T-helper 2 cell treated with Interferon-gamma antibody and Interleukin-4, amounts not matched to agents 5 μg/mL and 100 μg/mL, for 36 hours (primary cell): ENCODE measurements around the gene SNAPC3.
"Not testable (repeated sequence)": the region's sequence is repeated elsewhere in the genome, so short reads cannot be mapped to it uniquely, and the experiment has no call there.

Experiments
- DNase-seq: peaks from one replicate; pipeline ENCODE4 v3.0.0; 2021; ENCODE audit warnings: low spot score
- H3K27ac Mint-ChIP-seq: one replicate; pipeline ENCODE4 v1.8.0; 2021; ENCODE audit warnings: mild to moderate bottlenecking, mixed read lengths
- H3K27me3 Mint-ChIP-seq: one replicate; pipeline ENCODE4 v1.8.0; 2021; ENCODE audit warnings: low read depth, mixed read lengths
- H3K36me3 Mint-ChIP-seq: one replicate; pipeline ENCODE4 v1.8.0; 2021; ENCODE audit warnings: low read depth, mixed read lengths
- H3K4me1 Mint-ChIP-seq: one replicate; pipeline ENCODE4 v1.8.0; 2021; ENCODE audit warnings: low read depth, mixed read lengths
- H3K4me3 Mint-ChIP-seq: one replicate; pipeline ENCODE4 v1.8.0; 2022; ENCODE audit warnings: mild to moderate bottlenecking, moderate library complexity, mixed read lengths
- H3K9me3 Mint-ChIP-seq: one replicate; pipeline ENCODE4 v1.8.0; 2021; ENCODE audit warnings: mixed read lengths

SNAPC3 gene

DNA sequence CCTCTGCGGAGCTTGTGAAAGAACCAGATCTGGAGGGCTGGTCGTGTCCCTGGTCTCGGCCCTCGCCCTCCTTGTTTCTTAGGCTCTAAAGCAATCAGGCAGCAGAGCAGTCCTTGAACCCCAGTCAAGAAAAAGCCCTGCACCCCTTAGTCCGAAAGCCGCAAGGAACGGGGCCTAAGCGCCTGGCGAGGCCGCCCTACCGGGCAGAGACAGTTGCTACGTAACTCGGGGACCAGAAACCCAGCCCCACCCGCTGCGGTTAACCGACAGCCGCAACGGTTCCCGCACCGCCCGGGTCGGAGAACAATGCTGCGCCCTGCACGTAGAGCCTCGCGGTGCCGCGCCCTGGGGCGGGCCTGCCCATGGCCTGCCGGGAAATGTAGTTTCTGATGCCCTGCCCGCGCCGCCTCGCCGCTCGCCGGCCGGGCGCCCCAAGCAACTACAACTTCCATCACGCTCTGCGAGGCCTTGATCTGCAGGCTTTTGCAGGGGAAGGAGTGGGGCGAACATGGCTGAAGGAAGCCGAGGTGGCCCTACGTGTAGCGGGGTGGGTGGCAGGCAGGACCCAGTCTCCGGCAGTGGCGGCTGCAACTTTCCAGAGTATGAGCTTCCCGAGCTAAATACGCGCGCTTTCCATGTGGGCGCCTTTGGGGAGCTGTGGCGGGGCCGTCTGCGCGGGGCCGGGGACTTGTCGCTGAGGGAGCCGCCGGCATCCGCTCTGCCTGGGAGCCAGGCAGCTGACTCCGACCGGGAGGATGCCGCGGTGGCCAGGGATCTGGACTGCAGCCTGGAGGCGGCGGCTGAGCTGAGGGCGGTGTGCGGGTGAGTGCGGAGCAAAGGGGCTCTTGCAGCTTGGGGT lies at the start of gene SNAPC3:
Gene SNAPC3 (plus strand): TSS at position 505 of the 859 bp plus-strand sequence. CDS start 4 bp downstream, at position 509.
- Mint-ChIP-seq H3K9me3 (no peaks in the 10 kb centered on the region), H3K27ac (peak within 1 kb of the TSS; percentile 90), H3K4me3 (peak within 1 kb of the TSS; percentile 94), H3K27me3 (peaks cover 3% of the 10 kb centered on the region), H3K4me1 (peaks cover 40% of the 10 kb centered on the region), H3K36me3 (peaks cover 33% of the 10 kb centered on the region)
- DNase-seq: peak; percentile 96

DNA sequence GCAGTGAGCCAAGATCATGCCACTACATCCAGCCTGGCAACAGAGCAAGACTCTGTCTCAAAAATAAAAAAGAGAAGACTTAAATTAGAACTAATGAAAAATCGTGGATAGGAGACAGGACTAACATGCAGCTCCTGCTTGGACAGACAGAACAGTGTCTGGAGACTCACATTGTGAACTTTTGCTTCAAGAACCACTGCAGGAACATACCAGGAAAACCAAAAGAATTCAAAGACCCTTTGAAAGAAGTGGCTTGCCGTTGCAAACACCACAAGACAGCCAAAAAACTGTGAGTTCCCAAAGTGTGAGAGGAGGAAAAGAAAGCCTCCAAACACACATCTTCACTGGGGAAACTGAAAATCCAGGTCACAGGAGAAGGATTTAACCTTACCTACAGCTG lies 48.8 kb upstream of the SNAPC3 start:
- H3K9me3 Mint-ChIP-seq: peaks cover 7% of the 10 kb centered on the region
- H3K27ac Mint-ChIP-seq: no peak overlapping the region
- no peaks in the 10 kb centered on the region for H3K4me1 Mint-ChIP-seq
- no peak overlapping the region for H3K4me3 Mint-ChIP-seq
- H3K27me3 Mint-ChIP-seq: peaks cover 12% of the 10 kb centered on the region
- DNase-seq: no peak
- H3K36me3 Mint-ChIP-seq: no peaks in the 10 kb centered on the region

DNA sequence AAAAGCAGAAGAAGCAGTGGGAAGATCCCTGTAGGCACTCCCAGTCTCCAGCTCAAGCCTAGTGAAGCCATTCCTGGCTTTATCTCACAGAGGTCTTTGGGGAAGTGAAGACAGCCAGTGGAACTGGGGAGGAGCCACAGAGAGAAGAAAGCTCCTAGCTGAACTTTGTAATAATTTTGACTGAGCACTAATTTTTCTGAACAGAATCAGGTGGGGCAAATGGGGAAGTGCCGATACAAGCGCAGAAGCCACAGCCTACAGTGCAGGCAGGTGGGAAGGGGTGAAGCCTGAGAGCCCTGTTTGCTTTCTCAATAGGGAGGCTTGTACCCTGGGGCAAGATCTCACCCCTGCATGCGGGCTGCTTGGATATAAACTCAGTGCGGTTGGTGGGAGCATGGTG lies 48.4 kb upstream of the SNAPC3 start:
- Mint-ChIP-seq H3K9me3 (peaks cover 7% of the 10 kb centered on the region), H3K27ac (no peak overlapping the region), H3K4me1 (no peaks in the 10 kb centered on the region), H3K27me3 (peaks cover 12% of the 10 kb centered on the region), H3K4me3 (no peak overlapping the region), H3K36me3 (no peaks in the 10 kb centered on the region)
- no peak for DNase-seq

DNA sequence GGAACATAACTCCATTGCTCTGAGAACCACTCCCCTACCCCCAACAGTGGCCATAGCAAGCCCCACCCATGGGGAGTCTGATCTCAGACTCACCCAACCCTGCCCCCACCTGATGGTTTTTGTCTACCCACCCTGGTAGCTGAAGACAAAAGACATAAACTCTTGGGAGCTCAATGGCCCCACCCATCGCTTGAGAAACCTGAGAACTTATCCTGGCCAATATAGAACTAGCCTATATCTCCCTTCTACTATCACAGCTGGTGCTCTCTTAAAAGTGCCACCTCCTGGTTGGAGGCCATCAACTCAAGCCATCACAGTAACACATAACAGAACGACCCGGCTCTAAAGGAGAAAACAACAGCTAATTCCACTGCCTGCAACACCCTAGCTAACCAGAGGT lies 47.9 kb upstream of the SNAPC3 start:
- DNase-seq: no peak
- Mint-ChIP-seq H3K9me3 (peaks cover 7% of the 10 kb centered on the region), H3K27me3 (peaks cover 14% of the 10 kb centered on the region), H3K27ac (no peak overlapping the region), H3K4me1 (no peaks in the 10 kb centered on the region), H3K4me3 (no peak overlapping the region), H3K36me3 (no peaks in the 10 kb centered on the region)

DNA sequence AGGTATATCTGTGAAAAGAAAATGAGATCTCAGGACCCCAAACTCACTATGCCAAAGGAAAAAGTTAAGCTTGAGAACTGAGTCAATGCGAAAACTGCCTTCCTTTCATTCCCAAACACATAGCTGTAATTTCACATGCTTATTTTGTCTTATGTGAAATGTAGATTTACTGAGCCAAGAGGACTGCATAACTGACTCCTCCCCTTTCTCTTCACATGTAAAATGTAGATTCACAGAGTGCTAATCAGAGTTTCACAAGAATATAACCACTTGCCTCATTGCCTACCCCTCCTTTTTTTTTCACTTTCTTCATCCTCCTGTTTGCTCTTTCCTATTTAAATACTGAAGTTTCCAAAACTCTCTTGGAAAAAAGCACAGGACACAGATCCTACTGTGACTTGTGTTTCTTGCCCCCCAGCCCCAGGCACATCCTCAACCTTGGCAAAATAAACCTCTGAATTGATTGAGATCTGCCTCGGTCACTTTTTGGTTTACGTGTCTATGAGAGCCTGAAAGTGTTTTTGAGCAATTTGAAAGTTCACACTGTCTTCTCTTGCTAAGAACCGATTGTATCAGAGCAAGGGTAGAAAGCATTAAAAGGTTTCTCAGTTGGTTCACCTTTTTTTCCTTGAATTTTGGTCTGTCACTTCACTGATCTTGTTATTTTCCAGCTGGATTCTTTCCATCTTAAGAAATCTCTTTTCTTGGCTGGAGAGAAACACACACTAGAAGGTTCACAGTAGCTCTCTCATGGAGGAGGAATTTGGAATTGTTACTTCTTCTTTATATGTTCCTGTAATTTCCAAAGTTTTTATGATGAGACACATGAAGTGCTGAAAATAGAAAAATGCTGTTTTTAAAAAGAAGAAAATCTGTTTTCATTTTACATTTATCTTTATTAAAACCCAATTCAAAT lies 44.8 kb upstream of the SNAPC3 start:
- DNase-seq: no peak
- H3K4me1 Mint-ChIP-seq: no peaks in the 10 kb centered on the region
- no peak overlapping the region for H3K4me3 Mint-ChIP-seq
- H3K27me3 Mint-ChIP-seq: peaks cover 19% of the 10 kb centered on the region
- H3K36me3 Mint-ChIP-seq: no peaks in the 10 kb centered on the region
- H3K9me3 Mint-ChIP-seq: peaks cover 7% of the 10 kb centered on the region
- no peak overlapping the region for H3K27ac Mint-ChIP-seq

DNA sequence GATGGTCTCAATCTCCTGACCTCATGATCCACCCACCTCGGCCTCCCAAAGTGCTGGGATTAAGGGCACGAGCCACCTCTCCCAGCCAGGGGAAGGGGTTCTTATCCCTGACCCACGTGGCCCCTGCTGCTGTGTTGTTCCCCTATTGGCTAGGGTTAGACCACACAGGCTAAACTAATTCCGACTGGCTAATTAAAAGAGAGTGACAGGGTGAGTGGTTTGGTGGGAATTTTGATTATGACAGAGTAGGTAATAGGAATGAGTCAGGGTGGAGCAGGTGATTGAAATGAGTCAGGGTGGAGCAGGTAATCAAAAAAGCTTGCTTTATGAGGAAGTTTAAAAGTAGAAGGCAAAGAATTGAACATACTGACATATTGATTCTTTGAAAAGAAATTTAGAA lies 43.4 kb upstream of the SNAPC3 start:
- peaks cover 19% of the 10 kb centered on the region for H3K27me3 Mint-ChIP-seq
- H3K4me1 Mint-ChIP-seq, DNase-seq, H3K27ac Mint-ChIP-seq, H3K36me3 Mint-ChIP-seq, H3K4me3 Mint-ChIP-seq, H3K9me3 Mint-ChIP-seq: not testable (repeated sequence)

DNA sequence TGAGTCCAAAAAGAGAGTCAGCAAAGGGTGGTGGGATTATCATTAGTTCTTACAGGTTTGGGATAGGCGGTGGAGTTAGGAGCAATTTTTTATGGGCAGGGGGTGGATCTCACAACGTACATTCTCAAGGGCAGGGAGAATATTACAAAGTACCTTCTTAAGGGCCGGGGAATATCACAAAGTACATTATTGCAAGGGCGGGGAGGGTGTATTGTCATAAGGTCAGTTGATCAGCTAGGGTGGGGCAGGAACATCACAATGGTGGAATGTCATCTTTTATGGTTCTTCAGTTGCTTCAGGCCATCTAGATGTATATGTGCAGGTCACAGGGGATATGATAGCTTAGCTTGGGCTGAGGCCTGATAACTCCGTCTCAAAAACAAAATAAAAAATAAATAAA lies 42.8 kb upstream of the SNAPC3 start:
- not testable (repeated sequence) for H3K9me3 Mint-ChIP-seq, DNase-seq, H3K4me3 Mint-ChIP-seq, H3K36me3 Mint-ChIP-seq, H3K27ac Mint-ChIP-seq, H3K4me1 Mint-ChIP-seq
- peaks cover 19% of the 10 kb centered on the region for H3K27me3 Mint-ChIP-seq

DNA sequence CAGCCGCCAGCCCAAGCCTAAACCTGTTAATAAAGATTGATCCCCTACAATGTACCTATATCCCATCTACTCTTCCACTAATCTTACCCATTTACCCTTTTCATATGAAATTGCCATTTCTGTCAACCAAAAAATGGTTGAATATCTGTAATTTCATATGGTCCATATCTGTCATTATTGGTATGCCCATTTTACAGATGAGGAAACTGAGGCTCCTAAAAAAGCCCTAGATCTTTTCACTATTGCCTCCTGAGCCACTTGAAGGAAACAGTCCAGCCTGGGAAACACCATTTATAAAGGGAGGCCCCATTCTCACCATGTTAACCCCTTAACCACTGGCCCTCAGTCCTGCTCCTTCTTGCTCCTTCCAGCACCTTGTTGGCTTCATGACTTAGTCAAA lies 41.2 kb upstream of the SNAPC3 start:
- Mint-ChIP-seq H3K36me3 (no peaks in the 10 kb centered on the region), H3K27ac (no peak overlapping the region), H3K9me3 (no peaks in the 10 kb centered on the region), H3K27me3 (peaks cover 19% of the 10 kb centered on the region), H3K4me1 (peaks cover 5% of the 10 kb centered on the region), H3K4me3 (no peak overlapping the region)
- no peak for DNase-seq

DNA sequence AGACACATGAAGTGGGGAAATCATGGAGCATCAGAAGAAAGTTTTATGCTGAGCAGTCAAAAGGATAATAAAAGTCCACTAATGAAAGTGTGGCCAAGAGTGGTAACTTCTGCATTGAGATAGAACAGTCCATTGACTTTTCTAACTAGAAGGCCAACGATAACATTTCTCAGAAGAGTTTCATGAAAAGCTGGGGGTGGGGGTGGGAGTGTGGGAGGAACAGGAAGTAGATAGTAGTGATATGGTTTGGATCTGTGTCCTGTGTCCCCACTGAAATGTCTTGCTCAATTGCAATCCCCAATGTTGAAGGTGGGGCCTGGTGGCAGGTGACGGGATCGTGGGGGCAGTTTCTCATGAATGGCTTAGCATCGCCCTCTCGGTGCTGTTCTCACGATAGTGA lies 36.2 kb upstream of the SNAPC3 start:
- Mint-ChIP-seq H3K4me1 (peaks cover 6% of the 10 kb centered on the region), H3K4me3 (no peak overlapping the region), H3K27me3 (peaks cover 8% of the 10 kb centered on the region), H3K9me3 (no peaks in the 10 kb centered on the region), H3K27ac (no peak overlapping the region), H3K36me3 (no peaks in the 10 kb centered on the region)
- no peak for DNase-seq

DNA sequence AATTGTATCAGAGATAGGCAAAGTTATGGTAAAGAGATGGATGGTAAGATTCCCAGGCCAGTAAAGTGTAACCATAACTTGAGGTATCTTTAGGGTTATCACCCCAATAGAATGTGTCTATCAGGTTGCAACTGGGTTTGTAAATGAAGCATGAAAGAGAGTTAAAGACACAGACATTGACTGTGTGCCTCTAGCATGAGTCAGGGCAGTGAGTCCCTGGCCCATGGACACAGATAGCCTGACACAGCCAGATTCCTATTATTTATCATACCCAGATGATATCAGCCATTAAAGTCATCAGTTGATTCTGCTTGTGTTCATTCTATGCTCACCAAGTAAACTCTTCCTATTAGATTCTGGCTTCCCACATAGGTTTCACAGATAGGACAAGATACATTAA lies 33.5 kb upstream of the SNAPC3 start:
- Mint-ChIP-seq H3K36me3 (no peaks in the 10 kb centered on the region), H3K27me3 (peaks cover 5% of the 10 kb centered on the region), H3K9me3 (no peaks in the 10 kb centered on the region), H3K4me3 (no peak overlapping the region), H3K27ac (no peak overlapping the region), H3K4me1 (peaks cover 6% of the 10 kb centered on the region)
- no peak for DNase-seq

DNA sequence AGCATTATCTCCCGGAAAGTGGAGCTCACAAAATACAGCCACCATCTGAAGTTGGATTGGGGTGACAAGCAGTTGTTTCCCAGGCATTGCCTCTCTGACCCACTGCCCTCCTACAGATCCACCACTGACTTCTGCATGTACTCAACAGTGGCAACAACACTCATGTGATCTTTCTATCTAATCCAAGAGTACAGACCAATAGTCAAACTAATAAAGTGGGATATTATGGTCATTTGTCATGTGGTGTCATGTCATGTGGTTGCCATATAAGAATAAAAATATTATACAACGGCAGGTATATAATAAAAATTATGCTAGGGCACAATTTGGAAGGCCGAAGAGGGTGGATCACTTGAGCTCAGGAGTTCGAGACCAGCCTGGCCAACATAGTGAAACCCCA lies 33.0 kb upstream of the SNAPC3 start:
- Mint-ChIP-seq H3K9me3 (no peaks in the 10 kb centered on the region), H3K36me3 (no peaks in the 10 kb centered on the region), H3K27ac (no peak overlapping the region), H3K4me1 (peaks cover 6% of the 10 kb centered on the region), H3K27me3 (peaks cover 5% of the 10 kb centered on the region), H3K4me3 (no peak overlapping the region)
- no peak for DNase-seq

DNA sequence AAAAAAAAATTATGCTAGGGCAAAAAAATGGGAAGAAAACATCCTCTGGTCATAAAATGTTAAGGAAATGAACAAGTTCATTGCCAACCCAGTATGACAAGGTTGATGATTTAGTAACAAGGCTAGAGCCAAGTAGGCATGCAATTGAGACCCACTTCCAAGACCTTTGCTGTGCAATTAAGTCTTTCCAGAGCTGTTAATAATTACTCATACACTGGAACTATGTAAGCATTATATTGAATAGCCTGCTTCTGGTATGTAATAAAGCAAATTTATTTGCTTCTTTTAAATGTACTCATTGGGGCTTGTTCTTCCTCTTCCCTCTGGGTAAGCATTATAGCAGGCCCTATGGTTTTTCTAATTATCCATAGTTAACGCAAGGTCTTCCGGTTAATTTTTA lies 32.5 kb upstream of the SNAPC3 start:
- Mint-ChIP-seq H3K9me3 (no peaks in the 10 kb centered on the region), H3K36me3 (no peaks in the 10 kb centered on the region), H3K27me3 (peaks cover 5% of the 10 kb centered on the region), H3K27ac (no peak overlapping the region), H3K4me1 (peaks cover 6% of the 10 kb centered on the region), H3K4me3 (no peak overlapping the region)
- no peak for DNase-seq

DNA sequence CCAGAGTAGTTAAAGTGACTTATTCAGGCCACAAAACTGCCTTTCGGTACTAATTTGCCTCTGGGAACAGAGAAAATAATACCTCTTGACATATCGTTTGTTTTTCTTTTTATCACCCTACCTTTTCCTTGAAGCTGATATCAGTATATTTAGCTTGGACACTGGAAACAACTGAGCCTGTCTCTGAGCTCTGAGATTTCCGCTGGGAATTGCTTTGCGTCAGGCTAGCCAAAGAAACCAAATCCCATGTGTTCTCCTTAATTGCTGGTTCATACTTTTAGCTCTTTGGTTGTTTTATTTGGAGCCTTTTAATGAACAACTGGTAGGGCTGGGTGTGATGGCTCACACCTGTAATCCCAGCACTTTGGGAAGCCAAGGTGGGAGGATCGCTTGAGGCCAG lies 30.3 kb upstream of the SNAPC3 start:
- Mint-ChIP-seq H3K27me3 (peaks cover 5% of the 10 kb centered on the region), H3K36me3 (no peaks in the 10 kb centered on the region), H3K4me1 (no peaks in the 10 kb centered on the region), H3K9me3 (no peaks in the 10 kb centered on the region), H3K27ac (no peak overlapping the region), H3K4me3 (no peak overlapping the region)
- no peak for DNase-seq

DNA sequence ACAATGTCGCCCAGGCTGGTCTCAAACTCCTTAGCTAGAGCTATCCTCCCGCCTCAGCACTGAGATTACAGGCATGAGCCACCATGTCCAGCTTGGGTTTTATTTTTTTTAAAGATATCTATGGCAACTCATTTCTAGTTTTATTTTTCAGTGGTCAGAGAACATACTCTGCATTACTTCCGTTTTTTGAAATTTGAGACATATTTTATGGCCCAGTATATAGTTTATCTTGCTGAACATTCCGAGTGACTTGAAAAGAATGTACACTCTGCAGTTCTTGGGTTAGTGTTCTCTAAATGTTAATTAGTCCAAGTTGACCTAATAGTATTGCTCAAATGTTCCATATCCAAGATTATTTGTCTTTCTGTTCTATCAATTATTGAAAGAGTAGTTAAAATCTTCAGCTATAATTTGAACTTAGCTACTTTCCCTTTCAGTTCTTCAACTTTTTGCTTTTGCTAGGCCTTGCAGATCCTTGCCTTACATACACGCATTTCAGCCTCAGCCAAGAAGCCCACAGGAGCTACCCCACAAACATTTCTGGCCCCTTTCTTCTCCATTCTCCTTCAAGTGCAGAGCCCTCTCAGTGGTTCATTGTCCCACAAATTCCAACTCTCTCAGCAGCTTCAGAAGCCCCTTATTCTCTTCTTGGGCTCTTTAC lies 22.3 kb upstream of the SNAPC3 start:
- H3K4me1 Mint-ChIP-seq: no peaks in the 10 kb centered on the region
- H3K9me3 Mint-ChIP-seq: peaks cover 20% of the 10 kb centered on the region
- H3K4me3 Mint-ChIP-seq: no peak overlapping the region
- H3K36me3 Mint-ChIP-seq: peaks cover under 1% of the 10 kb centered on the region
- DNase-seq: no peak
- no peak overlapping the region for H3K27ac Mint-ChIP-seq
- H3K27me3 Mint-ChIP-seq: peaks cover 3% of the 10 kb centered on the region
